22Rv1 (cell line): ENCODE data around the gene DGKB.

Source experiments
- CTCF ChIP-seq: fragments of 450-650 bp; IDR thresholded peaks from 2 replicates; pipeline ENCODE4 v1.5.1; 2017; ENCODE audit warnings: mild to moderate bottlenecking
- ZFX ChIP-seq: fragments of 450-650 bp; IDR thresholded peaks from 2 replicates; pipeline ENCODE4 v1.6.1; 2017; ENCODE audit warnings: antibody characterized with exemption, borderline replicate concordance

GRCh38 chr7:14836571-14837189, 65.9 kb downstream of the DGKB start:
- no peak for TF ChIP-seq CTCF
- no peak for TF ChIP-seq ZFX
